Activated CD4-positive, alpha-beta T cell treated with anti-CD3 and anti-CD28 coated beads for 24 hours (primary cell): ENCODE results near the gene DISC1.
"Not testable (repeated sequence)": the region's sequence is repeated elsewhere in the genome, so short reads cannot be mapped to it uniquely, and the experiment has no call there.

Experiments used
- DNase-seq, 2 donors: peaks; one replicate each; pipeline ENCODE4 v3.0.0-alpha.2; 2020; ENCODE audit warnings: low read depth in 2 of 2

Gene DISC1

DNA sequence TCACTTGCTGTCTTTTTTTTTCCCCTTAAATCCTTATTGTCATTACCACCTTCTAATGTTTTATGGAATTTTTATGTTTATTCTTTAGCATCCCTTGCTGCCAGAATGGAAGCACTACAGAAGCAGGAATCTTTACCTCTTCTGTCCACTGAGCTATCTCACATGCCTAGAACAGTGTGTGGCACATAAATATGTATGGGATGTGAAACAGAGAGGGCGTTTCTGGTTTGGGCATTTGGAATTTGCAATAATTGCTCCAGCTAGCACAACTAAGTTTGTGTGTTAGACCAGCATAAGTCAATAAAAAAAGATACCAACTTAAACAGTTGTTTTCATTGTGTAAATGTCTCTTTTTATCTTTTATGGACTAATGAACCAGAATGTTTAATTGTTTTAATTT is 330.8 kb downstream of the DISC1 start:
- no peak for DNase-seq

- DNase-seq, result no peak
These were observed 331.9 kb downstream of the DISC1 start for GRCh38 chr1:231958448-231958847.

GRCh38 chr1:231959225-231959884 is 332.8 kb downstream of the DISC1 start:
- DNase-seq, result no peak

GRCh38 chr1:231961801-231962200 is 335.2 kb downstream of the DISC1 start:
- not testable (repeated sequence) for DNase-seq

DNA sequence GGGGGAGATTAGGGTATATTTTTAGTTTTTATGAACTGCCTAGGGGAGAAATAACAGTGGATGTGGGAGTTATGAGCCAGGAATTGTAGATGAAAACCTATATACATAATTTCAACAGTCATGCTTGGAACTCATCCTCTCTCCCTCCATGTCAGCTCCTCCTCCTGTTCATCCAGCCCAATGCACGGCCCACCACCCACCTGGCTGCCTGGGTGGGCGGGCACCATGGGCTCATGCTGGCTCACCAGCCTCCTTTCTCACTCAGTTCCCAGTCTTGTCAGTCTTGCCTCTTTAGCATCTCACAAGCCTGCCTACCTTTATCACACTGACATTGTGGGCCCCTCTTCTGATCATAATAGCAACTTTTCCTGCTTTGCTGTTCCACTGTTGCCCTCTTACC is 336.0 kb downstream of the DISC1 start:
- DNase-seq, result no peak

- DNase-seq, result no peak
These were observed 337.7 kb downstream of the DISC1 start for GRCh38 chr1:231964241-231964640.

GRCh38 chr1:231964961-231965360 is 338.4 kb downstream of the DISC1 start:
- no peak for DNase-seq

- no peak for DNase-seq
These were observed 339.0 kb downstream of the DISC1 start for GRCh38 chr1:231965615-231966014.

DNA sequence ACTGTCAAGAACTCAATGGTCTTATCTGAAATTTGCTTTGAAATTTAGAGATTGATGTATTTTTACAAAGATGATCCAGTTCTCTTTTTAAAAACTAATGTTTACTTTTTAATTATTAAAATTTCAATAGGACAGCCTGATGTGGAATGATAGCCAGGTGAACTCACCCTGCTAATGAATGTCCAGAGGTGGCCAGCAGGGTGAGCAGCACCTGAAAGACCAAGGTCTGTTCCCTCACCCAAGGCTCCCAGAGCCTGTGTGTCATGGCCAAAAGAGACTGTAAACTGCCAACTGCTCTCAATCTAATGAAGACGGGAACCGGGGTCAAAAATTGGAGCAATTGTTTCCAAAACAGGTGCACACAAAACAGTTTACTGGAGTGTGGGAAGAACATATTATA is 340.4 kb downstream of the DISC1 start:
- DNase-seq, result no peak

GRCh38 chr1:231969076-231969475 is 342.5 kb downstream of the DISC1 start:
- no peak for DNase-seq

- DNase-seq, result not testable (repeated sequence)
These were observed 343.2 kb downstream of the DISC1 start for GRCh38 chr1:231969761-231970160.

- DNase-seq, result no peak
These were observed 344.1 kb downstream of the DISC1 start for GRCh38 chr1:231970684-231971083.

GRCh38 chr1:231971397-231972110 is 345.0 kb downstream of the DISC1 start:
- DNase-seq, result no peak

GRCh38 chr1:231972111-231972445 is 345.5 kb downstream of the DISC1 start:
- DNase-seq, result no peak

DNA sequence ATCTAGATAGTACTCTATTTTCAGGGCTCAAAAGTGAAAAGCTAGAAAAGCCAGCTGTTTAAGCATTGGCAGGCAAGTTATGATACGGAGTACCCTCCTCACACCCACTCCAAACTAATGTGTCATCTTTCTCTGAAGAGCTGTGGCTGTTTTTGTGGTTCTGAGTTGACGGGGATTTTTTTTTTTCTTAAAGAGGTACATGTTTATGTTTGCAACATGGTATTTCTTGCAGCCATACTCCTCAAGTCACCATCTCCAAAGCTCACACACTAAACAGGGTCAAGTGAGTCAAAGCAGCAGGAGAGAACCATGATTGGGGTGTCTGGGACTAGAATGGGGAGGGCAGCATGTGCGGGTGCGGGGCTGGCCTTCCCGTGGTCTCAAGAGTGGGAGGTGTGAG is 347.2 kb downstream of the DISC1 start:
- DNase-seq, result no peak

GRCh38 chr1:231976231-231976630 is 349.6 kb downstream of the DISC1 start:
- no peak for DNase-seq

DNA sequence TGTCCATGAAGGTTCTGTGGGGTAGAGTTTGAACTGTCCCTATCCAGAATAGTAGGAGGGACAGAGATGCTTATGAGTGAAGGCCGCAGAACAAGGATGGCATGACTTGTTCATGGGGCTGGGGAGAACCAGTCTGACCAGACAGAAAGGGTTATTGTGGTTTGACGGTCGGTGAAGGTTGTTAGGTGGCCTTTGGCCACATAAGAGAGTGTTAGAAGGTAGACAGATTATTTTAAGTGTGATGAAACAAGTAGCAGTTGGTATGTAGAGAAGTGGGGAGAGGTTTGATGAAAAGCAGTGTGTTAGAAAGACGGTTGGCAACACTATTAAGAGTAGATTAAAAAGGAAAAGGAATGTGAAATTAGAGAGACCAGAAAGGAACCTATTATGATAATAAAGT is 355.1 kb downstream of the DISC1 start:
- DNase-seq, result no peak

- DNase-seq, result no peak
These were observed 356.4 kb downstream of the DISC1 start for GRCh38 chr1:231982871-231983587.

DNA sequence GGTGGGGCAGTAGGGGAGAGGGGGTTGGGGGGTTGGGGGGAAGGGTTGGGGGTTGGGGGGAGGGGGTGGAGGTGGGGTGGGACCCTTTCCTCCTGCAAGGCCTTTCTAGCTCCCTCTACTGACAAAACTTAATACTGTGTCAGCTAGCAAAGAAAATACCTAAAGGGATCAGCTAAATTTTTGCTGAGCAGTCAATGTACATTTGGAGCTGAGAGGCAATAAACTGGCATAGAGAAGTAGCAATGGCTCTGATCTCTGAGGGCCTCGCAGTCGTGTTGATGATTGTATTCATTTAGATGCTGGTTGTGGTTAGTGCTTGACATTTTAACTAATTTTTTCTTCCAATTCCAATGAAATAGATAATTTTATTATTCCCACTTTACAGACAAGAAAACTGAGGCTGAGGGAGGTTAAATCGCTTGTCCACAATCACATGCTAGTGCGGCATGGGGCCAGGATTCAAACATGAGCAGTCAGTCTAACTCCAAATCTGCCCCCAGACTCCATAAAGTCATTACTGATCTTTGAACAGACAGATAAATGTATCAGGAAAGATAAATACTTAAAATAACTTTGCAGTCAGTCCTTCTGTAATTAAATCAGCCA is 357.1 kb downstream of the DISC1 start:
- DNase-seq, result no peak

DNA sequence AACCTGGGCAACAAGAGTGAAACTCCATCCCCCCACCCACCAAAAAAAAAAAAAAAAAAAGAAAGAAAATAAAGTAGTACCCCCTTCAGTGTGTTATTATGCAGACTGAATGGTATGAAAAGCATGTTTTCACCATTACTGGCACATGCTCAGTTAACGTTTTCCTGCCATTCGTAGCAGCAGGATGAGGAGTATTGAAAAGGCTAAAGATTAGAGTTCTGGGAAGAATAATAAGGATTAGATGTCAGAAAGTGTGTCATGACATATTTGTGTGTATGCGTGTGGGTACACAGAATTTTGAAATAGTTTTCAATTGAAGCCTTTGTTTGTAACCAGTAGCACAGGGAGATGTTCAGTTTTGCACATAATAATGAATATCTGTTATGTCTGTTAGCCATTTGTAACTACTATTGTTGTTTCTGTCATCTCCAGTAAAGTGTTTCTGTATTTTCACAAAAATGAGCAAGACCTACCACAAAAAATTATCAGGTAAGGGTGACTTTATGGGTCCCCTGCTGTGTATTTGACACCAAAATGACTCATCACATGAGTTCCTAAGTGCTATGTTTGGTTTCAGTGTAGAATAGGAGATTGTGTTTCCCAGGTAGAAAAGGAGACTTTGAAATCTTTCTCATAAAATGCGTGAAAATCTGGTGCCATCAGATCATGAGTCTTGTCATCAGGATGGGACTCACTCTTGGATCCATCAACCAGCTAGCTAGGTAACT is 358.9 kb downstream of the DISC1 start:
- DNase-seq, result no peak

GRCh38 chr1:231986631-231987336 is 360.2 kb downstream of the DISC1 start:
- DNase-seq, result no peak
